Right lobe of liver (tissue), 6 donors: ENCODE data around the gene GSN. TPM values are rescaled to one million over a fixed set of nuclear protein-coding genes. Genes with fewer than 3 reads are reported as not detected.
A peak's percentile ranks its signal among the peaks of the same experiment; 100 is the strongest.

ENCODE experiments used
- ATAC-seq, 4 donors: fragments of 200-7000 bp; cut with Tn5 transposase; one replicate each; pipeline ENCODE4 v1.9.1; 2020; ENCODE audit warnings: mild to moderate bottlenecking in 4 of 4, moderate library complexity in 4 of 4
- DNase-seq, 3 donors: peaks; one replicate each; pipeline ENCODE4 v3.0.0-alpha.2; 2020
- H3K27ac ChIP-seq, 3 donors: fragments of 200-600 bp; one replicate each; pipeline ENCODE4 v1.8.0; 2022
- H3K27me3 ChIP-seq, 2 donors: fragments of 200-600 bp; one replicate each; pipeline ENCODE4 v1.8.0; 2022
- H3K36me3 ChIP-seq, 4 donors: fragments of 200-600 bp; sonication (generic) in 1 of 4; one replicate each; pipeline versions ENCODE4 v1.5.1 to v1.8.0; 2017 to 2022; ENCODE audit warnings: control low read depth in 1 of 4
- H3K4me1 ChIP-seq, 4 donors: fragments of 200-600 bp; sonication (generic) in 1 of 4; one replicate each; pipeline versions ENCODE4 v1.5.1 to v1.8.0; 2017 to 2022; ENCODE audit warnings: control low read depth in 1 of 4
- H3K4me3 ChIP-seq, 3 donors: fragments of 200-600 bp; one replicate each; pipeline ENCODE4 v1.8.0; 2022
- H3K9me3 ChIP-seq, 4 donors: fragments of 200-600 bp; sonication (generic) in 1 of 4; one replicate each; pipeline versions ENCODE4 v1.5.1 to v1.8.0; 2017 to 2022; ENCODE audit warnings: control low read depth in 1 of 4
- POLR2A ChIP-seq: fragments of 450-650 bp; IDR thresholded peaks from one replicate; pipeline ENCODE4 v1.6.1; 2017; ENCODE audit warnings: antibody characterized with exemption, mild to moderate bottlenecking
- WGBS: methylation state at CpG from one replicate; pipeline ENCODE4 v1.1.6; 2018; ENCODE audit warnings: low coverage, low lambda C conversion rate; ENCODE audit not compliant: insufficient coverage; ENCODE audit errors: missing lambda C conversion rate; 5-methylcytosine and 5-hydroxymethylcytosine counted together
- intact Hi-C, 2 donors: fragments of 100-400 bp; cut with DNase I; formaldehyde crosslinking; loops; one replicate each; pipeline versions ENCODE4 v1.11.2 to v1.14.1; 2022
- total RNA-seq, 6 experiments: library from RNA; depleted of rRNA in 2 of 6; stranded (reverse); fragments of >200 nt in 2 of 6; fragmentation: NEBNext Ultra II Directional in 3 of 6; extraction: Animal tissue kit (Norgen Biotek cat#: 25700) in 3 of 6; gene quantifications; one replicate each; pipeline versions ENCODE4 v1.1.0 to v1.2.4, GENCODE V29; 2016 to 2023
- TF ChIP-seq, protein P1 (sequence below), 4 donors: fragments of 200-600 bp in 3 of 4; fragments of 450-650 bp in 1 of 4; IDR thresholded peaks; one replicate each; pipeline versions ENCODE4 v1.5.1 to v1.8.0; 2016 to 2022; ENCODE audit warnings: antibody characterized with exemption in 4 of 4, mild to moderate bottlenecking in 2 of 4
- donor health status: DM: no; HTN: yes; CAD: no.
- donor health status: DM: no; HTN: no; CAD: no.
- donor health status: DM: no; HTN: no; CAD: no.
- donor health status: DM: no; HTN: yes; CAD: no.
- donor health status: DM: no; HTN: yes; CAD: no.

The GSN gene
- total RNA-seq, 6 experiments from 2014 or later: 23.1 to 96.9 (median 38.8) TPM

DNA sequence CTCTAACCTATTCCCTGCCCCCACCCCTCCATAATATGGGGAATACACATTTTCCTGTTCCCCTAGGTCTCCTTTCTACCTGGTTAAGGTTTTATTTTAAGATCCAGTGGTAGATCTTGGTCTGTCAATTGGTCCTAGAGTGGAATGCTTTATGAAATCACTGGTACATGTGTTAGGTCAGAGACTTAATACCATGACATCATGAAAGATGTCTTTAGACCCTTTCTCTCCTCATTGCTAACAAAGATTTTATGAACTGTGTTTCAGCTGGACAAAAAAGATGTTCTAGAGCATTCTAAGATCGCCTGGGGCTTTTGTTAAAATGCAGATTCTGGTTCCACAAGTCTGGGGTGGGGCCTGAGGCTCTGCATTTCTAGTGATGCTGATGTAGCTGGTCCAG is 9.1 kb downstream of the GSN start:
- Histone ChIP-seq H3K27me3 (no peaks in the 10 kb centered on the region), H3K4me3 (no peak overlapping the region), H3K27ac (no peak overlapping the region), H3K4me1 (peaks cover 0 to 6% (median 0%) of the 10 kb centered on the region in 4 donors), H3K36me3 (no peaks in the 10 kb centered on the region), H3K9me3 (no peaks in the 10 kb centered on the region)
- ATAC-seq (no peak), DNase-seq (no peak)
- TF ChIP-seq, protein P1, sequence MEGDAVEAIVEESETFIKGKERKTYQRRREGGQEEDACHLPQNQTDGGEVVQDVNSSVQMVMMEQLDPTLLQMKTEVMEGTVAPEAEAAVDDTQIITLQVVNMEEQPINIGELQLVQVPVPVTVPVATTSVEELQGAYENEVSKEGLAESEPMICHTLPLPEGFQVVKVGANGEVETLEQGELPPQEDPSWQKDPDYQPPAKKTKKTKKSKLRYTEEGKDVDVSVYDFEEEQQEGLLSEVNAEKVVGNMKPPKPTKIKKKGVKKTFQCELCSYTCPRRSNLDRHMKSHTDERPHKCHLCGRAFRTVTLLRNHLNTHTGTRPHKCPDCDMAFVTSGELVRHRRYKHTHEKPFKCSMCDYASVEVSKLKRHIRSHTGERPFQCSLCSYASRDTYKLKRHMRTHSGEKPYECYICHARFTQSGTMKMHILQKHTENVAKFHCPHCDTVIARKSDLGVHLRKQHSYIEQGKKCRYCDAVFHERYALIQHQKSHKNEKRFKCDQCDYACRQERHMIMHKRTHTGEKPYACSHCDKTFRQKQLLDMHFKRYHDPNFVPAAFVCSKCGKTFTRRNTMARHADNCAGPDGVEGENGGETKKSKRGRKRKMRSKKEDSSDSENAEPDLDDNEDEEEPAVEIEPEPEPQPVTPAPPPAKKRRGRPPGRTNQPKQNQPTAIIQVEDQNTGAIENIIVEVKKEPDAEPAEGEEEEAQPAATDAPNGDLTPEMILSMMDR (IDR thresholded peaks at IDR 0.05): no peak
- no peak for TF ChIP-seq POLR2A
- intact Hi-C loops: no loop called here
- 86% methylated on average over 1 of the region's 1 CpG for WGBS

DNA sequence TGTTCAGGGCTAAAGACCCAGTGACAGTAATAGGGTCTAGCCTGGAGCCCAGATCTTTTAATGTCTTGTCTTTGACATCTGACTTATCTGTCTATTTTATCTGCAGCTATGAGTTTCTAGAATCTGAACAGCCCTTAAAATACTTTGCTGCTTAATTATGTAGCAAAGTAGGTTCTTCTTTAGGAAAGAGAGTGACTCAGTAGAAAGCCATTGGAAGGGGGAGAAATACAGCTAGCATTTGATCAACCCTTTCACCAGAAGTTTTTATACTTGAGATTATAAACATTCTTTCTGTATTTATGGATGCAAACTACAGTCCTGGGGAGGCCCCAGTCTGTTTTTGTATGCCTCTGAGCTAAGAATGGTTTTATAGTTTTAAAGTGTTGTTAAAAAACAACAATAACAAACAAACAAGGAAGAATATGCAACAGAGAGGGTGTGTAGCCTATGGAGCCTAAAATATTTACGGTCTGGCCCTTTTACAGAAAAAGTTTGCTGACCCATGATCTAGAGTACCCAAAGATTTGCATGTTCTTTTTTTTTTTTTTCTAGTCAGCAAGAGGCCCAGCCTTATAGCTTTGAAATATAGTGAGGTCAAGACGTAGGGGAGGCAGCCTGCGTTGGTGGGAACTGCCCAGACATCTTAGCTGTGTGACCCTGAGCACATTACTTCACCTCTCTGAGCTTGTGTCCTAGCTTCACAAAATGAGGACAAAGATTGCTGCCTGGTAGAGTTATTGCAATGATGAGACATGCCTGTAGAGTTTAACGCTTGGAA is 9.7 kb downstream of the GSN start:
- H3K9me3 ChIP-seq: no peaks in the 10 kb centered on the region
- intact Hi-C loops: no loop called here
- peaks cover 0 to 12% (median 0%) of the 10 kb centered on the region in 4 donors for H3K4me1 ChIP-seq
- no peak for TF ChIP-seq POLR2A
- TF ChIP-seq, protein P1 (IDR thresholded peaks at IDR 0.05): no peak
- DNase-seq (no peak), ATAC-seq (no peak)
- 64% methylated on average over 3 of the region's 4 CpGs for WGBS
- H3K27me3 ChIP-seq: no peaks in the 10 kb centered on the region
- no peaks in the 10 kb centered on the region for H3K36me3 ChIP-seq
- no peak overlapping the region for H3K4me3 ChIP-seq
- no peak overlapping the region for H3K27ac ChIP-seq

DNA sequence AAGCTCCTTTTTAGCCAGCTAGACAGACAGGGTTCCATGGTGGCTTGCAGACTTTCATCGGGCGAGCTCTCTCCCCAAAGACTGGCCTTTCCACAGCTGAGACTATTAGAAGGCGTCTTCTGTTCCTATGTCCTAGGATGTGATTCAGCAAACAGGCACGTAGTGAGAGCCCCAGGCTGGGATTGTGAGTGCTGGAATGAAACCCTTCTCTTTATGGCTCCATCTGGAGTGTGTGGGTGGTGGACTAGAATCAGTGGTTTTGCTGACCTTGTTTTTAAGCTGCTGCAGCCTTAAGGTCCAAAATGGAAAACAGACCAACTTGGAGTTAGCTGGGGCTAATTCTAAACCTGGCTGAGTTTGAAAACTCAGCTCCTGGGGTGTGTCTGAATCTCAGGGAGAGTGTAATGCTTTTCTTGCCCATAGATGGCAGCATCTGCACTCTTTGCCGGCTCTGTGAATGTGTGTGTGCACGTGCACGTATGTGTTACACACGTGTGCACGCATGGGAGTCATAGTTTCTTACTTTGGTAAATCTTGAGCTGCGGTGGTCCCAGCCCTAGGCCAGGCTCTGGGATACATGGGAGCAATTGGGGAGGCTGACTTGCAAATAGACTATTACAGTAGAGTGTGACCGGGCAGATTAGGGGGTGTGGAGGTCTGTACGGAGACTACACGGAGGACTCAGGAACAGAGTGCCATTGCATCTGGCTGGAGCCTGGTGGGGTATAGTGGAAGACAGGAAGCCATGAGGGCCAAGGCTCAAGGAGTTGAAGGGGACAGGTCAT is 10.7 kb downstream of the GSN start:
- Histone ChIP-seq H3K27me3 (no peaks in the 10 kb centered on the region), H3K9me3 (no peaks in the 10 kb centered on the region), H3K4me3 (no peak overlapping the region), H3K27ac (no peak overlapping the region), H3K4me1 (peaks cover 0 to 12% (median 0%) of the 10 kb centered on the region in 4 donors), H3K36me3 (no peaks in the 10 kb centered on the region)
- intact Hi-C loops: no loop called here
- ATAC-seq (peak; percentile 69 to 89 (median 78)), DNase-seq (peak in 1 of 3 donors; percentile 63)
- TF ChIP-seq POLR2A: no peak
- TF ChIP-seq, protein P1 (IDR thresholded peaks at IDR 0.05): peak; percentile 79 to 84 (median 82)
- WGBS: 28% methylated on average over 13 of the region's 13 CpGs

DNA sequence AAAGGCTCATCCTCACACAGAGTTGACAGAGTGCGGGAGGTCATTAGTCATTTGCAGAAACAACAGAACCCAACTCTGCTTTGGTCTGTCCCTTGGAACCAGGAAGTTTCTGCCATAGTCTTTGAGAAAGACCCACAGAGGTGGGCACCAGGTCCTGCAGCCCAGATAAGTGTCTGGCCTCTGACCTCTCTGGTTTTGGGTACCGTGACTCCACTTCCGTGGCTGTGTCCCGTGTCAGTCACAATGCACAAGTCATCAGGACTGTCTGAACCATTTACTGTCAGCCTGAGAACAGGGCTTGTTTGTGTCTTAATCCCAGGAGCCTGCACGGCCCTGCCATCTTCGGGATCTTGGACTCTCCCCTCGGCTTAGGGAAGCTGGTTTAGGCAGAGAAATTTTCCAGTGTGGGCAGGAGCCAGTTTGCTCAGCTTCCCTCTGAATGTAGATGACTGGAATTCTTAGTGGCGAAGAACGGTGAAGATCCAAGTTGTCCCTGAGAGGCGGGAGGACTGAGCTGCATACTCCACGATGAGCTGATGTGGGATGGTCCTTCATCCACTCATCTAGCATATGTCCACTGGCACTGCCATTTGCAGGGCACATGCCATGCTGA is 11.9 kb downstream of the GSN start:
- no peak for TF ChIP-seq POLR2A
- TF ChIP-seq, protein P1 (IDR thresholded peaks at IDR 0.05): no peak
- no peaks in the 10 kb centered on the region for H3K36me3 ChIP-seq
- no peaks in the 10 kb centered on the region for H3K9me3 ChIP-seq
- H3K4me1 ChIP-seq: peaks cover 0 to 12% (median 0%) of the 10 kb centered on the region in 4 donors
- intact Hi-C loops: no loop called here
- H3K27ac ChIP-seq: no peak overlapping the region
- no peak for ATAC-seq
- no peak overlapping the region for H3K4me3 ChIP-seq
- 90% methylated on average over 7 of the region's 11 CpGs for WGBS
- DNase-seq: peak in 1 of 3 donors; percentile 23
- no peaks in the 10 kb centered on the region for H3K27me3 ChIP-seq
